GM12878 (cell line): ENCODE data around the gene BHLHE23. TPM values are rescaled to one million over a fixed set of nuclear protein-coding genes. Genes with fewer than 3 reads are reported as not detected.

ENCODE experiments used
- BCL11A ChIP-seq: IDR thresholded peaks from 2 replicates; pipeline ENCODE4 v1.6.1; 2011; ENCODE audit warnings: low read depth, low read length
- CBFB ChIP-seq: IDR thresholded peaks from 2 replicates; pipeline ENCODE4 v1.6.1; 2016; ENCODE audit warnings: antibody characterized with exemption, low read depth
- FOS ChIP-seq: IDR thresholded peaks from 3 replicates; pipeline ENCODE4 v1.6.1; 2011; ENCODE audit warnings: borderline replicate concordance; ENCODE audit not compliant: insufficient read length; ENCODE audit errors: extremely low read depth
- HDAC2 ChIP-seq: fragments of 200-600 bp; sonication (generic); IDR thresholded peaks from 2 replicates; pipeline ENCODE4 v1.6.1; 2017
- JUND ChIP-seq: IDR thresholded peaks from 2 replicates; pipeline ENCODE4 v1.6.1; 2012; ENCODE audit warnings: low read depth, mild to moderate bottlenecking, low read length, improper control_type of control experiment, moderate library complexity
- KDM1A ChIP-seq: fragments of 200-600 bp; sonication (generic); IDR thresholded peaks from 2 replicates; pipeline ENCODE4 v1.6.1; 2016; ENCODE audit warnings: borderline replicate concordance
- MTA2 ChIP-seq: fragments of 450-650 bp; IDR thresholded peaks from 2 replicates; pipeline ENCODE4 v1.6.1; 2016; ENCODE audit warnings: low read depth, mild to moderate bottlenecking, moderate library complexity
- MTA3 ChIP-seq: IDR thresholded peaks from 2 replicates; pipeline ENCODE4 v1.6.1; 2012; ENCODE audit warnings: low read length, inconsistent platforms, borderline replicate concordance
- NBN ChIP-seq: fragments of 450-650 bp; IDR thresholded peaks from 2 replicates; pipeline ENCODE4 v1.6.1; 2016
- NR2C2 ChIP-seq: IDR thresholded peaks from 2 replicates; pipeline ENCODE4 v1.6.1; 2011; ENCODE audit warnings: borderline replicate concordance, low read depth; ENCODE audit not compliant: control insufficient read depth, insufficient read length
- NR2F1 ChIP-seq: fragments of 450-650 bp; conservative IDR thresholded peaks from 2 replicates; pipeline ENCODE4 v1.6.1; 2017; ENCODE audit warnings: mild to moderate bottlenecking
- SMAD1 ChIP-seq: fragments of 450-650 bp; IDR thresholded peaks from 2 replicates; pipeline ENCODE4 v1.6.1; 2018; ENCODE audit warnings: mild to moderate bottlenecking, low read depth; ENCODE audit not compliant: partially characterized antibody
- SREBF1 ChIP-seq: IDR thresholded peaks from 2 replicates; pipeline ENCODE4 v1.6.1; 2012; ENCODE audit warnings: mild to moderate bottlenecking, low read length
- SREBF2 ChIP-seq: IDR thresholded peaks from 2 replicates; pipeline ENCODE4 v1.6.1; 2012; ENCODE audit warnings: mild to moderate bottlenecking, low read length
- SRF ChIP-seq, 2 experiments: IDR thresholded peaks; 2 replicates each; pipeline ENCODE4 v1.6.1; 2011; ENCODE audit warnings: low read depth in 2 of 2, low read length in 2 of 2, mild to moderate bottlenecking in 1 of 2, moderate library complexity in 1 of 2
- STAT3 ChIP-seq: IDR thresholded peaks from 2 replicates; pipeline ENCODE4 v1.6.1; 2011; ENCODE audit warnings: low read depth, low read length, improper control_type of control experiment
- TAF1 ChIP-seq: IDR thresholded peaks from 2 replicates; pipeline ENCODE4 v1.6.1; 2011; ENCODE audit warnings: mild to moderate bottlenecking, low read depth, low read length, borderline replicate concordance
- TCF3 ChIP-seq: IDR thresholded peaks from 2 replicates; pipeline ENCODE4 v1.6.1; 2012; ENCODE audit warnings: low read depth, mild to moderate bottlenecking, low read length, borderline replicate concordance; ENCODE audit not compliant: insufficient read depth
- ZNF274 ChIP-seq: IDR thresholded peaks from one replicate; pipeline ENCODE4 v1.8.0; 2011; ENCODE audit not compliant: insufficient read length, insufficient read depth
- polyA plus RNA-seq, 11 experiments: library from polyadenylated mRNA; depleted of rRNA in 4 of 11; unstranded in 6 of 11; stranded (reverse) in 5 of 11; fragments of >200 nt; fragmentation: Nextera tagmentation in 4 of 11; fragmentation: Illumina TruSeq in 1 of 11; extraction: Ambion mirVana in 4 of 11; extraction: Trizol in 1 of 11; gene quantifications; 1 replicate in 1 of 11; 2 replicates in 10 of 11; pipeline versions ENCODE4 v1.2.1 to v1.2.3, GENCODE V29; 2011 to 2016; ENCODE audit warnings: inconsistent platforms in 2 of 11, missing spikeins in 2 of 11, low read depth in 1 of 11
- total RNA-seq, 4 experiments: library from RNA; depleted of rRNA in 3 of 4; stranded (reverse); fragments of >200 nt in 3 of 4; fragmentation: Illumina TruSeq in 1 of 4; extraction: Trizol in 1 of 4; gene quantifications; 2 replicates each; pipeline versions ENCODE4 v1.2.1 to v1.2.3, GENCODE V29; 2013 to 2021
- TF ChIP-seq, protein P1 (sequence below): fragments of 450-650 bp; IDR thresholded peaks from 2 replicates; pipeline ENCODE4 v1.6.1; 2014; ENCODE audit warnings: mild to moderate bottlenecking
- TF ChIP-seq, protein P2 (sequence below): fragments of 450-650 bp; formaldehyde crosslinking; IDR thresholded peaks from 2 replicates; pipeline ENCODE4 v1.4.0; 2022; ENCODE audit warnings: mild to moderate bottlenecking, moderate library complexity
- TF ChIP-seq, protein P3 (sequence below): IDR thresholded peaks from 2 replicates; pipeline ENCODE4 v1.6.1; 2011; ENCODE audit warnings: low read depth, low read length, improper control_type of control experiment, borderline replicate concordance
- TF ChIP-seq, protein P4 (sequence below): IDR thresholded peaks from 2 replicates; pipeline ENCODE4 v1.6.1; 2012; ENCODE audit warnings: low read depth, low read length, improper control_type of control experiment

BHLHE23 gene
- total and polyA plus RNA-seq, 10 of the 15 experiments (the other 5 are each of a cell fraction or from before 2014, with no cell fraction given), result 0.28 to 0.33 TPM; not detected in 8

DNA sequence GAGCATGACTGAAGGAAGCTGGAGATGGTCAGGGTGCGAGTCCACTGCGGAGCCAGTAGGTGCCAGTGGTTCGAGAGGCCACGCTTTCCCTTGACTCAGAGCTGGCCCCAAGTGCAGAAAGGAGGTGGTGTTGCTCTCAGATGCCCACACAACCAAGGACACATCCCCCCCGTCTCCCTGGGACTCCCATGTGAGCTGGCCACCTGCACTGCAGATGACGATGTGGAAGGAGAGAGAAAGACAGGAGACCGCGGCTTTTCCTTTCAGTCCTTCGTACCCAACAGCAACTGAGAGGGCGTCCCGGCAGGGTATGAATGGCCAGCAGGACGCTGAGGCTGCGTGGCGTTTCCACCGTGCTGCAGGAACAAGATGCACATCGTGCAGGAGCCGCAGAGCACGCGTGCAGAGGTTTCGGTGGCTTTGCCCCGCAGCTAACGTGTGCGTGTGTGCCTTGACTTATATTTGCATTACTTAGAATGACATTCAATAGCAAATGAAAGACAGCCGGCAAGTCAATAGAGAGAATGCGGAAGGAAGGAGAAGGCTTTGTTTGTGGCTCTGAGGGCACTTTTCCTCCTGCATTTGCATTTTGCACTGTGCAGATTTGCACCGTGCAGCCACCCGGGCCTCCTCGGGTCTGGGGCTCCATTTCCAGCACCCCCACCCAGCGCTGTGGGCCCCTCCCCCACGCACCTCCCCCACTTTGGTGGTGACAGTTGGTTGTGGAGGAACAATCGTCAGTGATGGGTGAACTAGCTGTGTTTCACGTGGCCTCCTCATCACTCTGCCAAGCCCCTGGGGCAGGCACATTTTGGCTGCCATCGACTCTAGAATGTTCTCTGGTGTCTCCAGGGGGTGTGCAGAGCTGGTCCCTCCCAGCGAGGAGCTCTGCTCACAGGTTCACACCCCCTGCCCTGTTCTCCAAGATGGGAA lies 26.4 kb upstream of the BHLHE23 start (continued):
- TF ChIP-seq TAF1 (no peak), FOS (no peak), BCL11A (no peak), STAT3 (no peak), SREBF1 (no peak), SREBF2 (no peak), KDM1A (no peak), SRF (IDR thresholded peaks at IDR 0.05; ENCODE audit: low read depth in 2 of 2, low read length in 2 of 2) (no peak), SMAD1 (no peak), MTA2 (no peak), NBN (no peak), ZNF274 (no peak), NR2C2 (no peak), JUND (no peak), HDAC2 (no peak), MTA3 (no peak), NR2F1 (no peak), CBFB (no peak), TCF3 (no peak)
- TF ChIP-seq, protein P1, sequence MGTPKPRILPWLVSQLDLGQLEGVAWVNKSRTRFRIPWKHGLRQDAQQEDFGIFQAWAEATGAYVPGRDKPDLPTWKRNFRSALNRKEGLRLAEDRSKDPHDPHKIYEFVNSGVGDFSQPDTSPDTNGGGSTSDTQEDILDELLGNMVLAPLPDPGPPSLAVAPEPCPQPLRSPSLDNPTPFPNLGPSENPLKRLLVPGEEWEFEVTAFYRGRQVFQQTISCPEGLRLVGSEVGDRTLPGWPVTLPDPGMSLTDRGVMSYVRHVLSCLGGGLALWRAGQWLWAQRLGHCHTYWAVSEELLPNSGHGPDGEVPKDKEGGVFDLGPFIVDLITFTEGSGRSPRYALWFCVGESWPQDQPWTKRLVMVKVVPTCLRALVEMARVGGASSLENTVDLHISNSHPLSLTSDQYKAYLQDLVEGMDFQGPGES, result no peak
- TF ChIP-seq, protein P2, sequence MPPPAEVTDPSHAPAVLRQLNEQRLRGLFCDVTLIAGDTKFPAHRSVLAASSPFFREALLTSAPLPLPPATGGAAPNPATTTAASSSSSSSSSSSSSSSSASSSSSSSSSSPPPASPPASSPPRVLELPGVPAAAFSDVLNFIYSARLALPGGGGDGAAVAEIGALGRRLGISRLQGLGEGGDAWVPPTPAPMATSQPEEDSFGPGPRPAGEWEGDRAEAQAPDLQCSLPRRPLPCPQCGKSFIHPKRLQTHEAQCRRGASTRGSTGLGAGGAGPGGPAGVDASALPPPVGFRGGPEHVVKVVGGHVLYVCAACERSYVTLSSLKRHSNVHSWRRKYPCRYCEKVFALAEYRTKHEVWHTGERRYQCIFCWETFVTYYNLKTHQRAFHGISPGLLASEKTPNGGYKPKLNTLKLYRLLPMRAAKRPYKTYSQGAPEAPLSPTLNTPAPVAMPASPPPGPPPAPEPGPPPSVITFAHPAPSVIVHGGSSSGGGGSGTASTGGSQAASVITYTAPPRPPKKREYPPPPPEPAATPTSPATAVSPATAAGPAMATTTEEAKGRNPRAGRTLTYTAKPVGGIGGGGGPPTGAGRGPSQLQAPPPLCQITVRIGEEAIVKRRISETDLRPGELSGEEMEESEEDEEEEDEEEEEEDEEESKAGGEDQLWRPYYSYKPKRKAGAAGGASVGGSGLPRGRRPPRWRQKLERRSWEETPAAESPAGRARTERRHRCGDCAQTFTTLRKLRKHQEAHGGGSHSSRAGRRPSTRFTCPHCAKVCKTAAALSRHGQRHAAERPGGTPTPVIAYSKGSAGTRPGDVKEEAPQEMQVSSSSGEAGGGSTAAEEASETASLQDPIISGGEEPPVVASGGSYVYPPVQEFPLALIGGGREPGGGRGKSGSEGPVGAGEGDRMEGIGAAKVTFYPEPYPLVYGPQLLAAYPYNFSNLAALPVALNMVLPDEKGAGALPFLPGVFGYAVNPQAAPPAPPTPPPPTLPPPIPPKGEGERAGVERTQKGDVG (CRISPR knock-in tag), result no peak
- TF ChIP-seq, protein P3, sequence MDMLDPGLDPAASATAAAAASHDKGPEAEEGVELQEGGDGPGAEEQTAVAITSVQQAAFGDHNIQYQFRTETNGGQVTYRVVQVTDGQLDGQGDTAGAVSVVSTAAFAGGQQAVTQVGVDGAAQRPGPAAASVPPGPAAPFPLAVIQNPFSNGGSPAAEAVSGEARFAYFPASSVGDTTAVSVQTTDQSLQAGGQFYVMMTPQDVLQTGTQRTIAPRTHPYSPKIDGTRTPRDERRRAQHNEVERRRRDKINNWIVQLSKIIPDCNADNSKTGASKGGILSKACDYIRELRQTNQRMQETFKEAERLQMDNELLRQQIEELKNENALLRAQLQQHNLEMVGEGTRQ, result no peak
- TF ChIP-seq, protein P4, sequence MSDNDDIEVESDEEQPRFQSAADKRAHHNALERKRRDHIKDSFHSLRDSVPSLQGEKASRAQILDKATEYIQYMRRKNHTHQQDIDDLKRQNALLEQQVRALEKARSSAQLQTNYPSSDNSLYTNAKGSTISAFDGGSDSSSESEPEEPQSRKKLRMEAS, result peak; percentile 45; the same call in 1 of the 2 replicates
